ENCODE results near the gene SKIDA1. TPM values are rescaled to one million over a fixed set of nuclear protein-coding genes. Genes with fewer than 3 reads are reported as not detected.

The SKIDA1 gene
- total and polyA plus RNA-seq, 2 experiments from 2014 or later: 1.5 to 3.5 TPM

- H3K79me2 ChIP-seq (replicated peaks; ENCODE audit: insufficient read depth): peaks cover 99% of the 10 kb centered on the region
- peaks cover 26% of the 10 kb centered on the region; the same call in 1 of the 2 replicates for H3K36me3 ChIP-seq (ENCODE audit: insufficient read depth)
- H3K36me3 Mint-ChIP-seq (ENCODE audit: low read depth): peaks cover 87% of the 10 kb centered on the region
These were observed 31.0 kb upstream of the SKIDA1 start for GRCh38 chr10:21556527-21556926.

More at GRCh38 chr10:21556527-21556926, 31.0 kb upstream of the SKIDA1 start:
- Mint-ChIP-seq H3K4me1 (peaks cover 12% of the 10 kb centered on the region; the same call in 2 of the 3 replicates), H3K4me3 (no peak overlapping the region), H3K9me3 (no peaks in the 10 kb centered on the region), H3K27me3 (ENCODE audit: insufficient read depth, low read depth, poor library complexity) (peaks cover 7% of the 10 kb centered on the region), H3K27ac (peak overlapping the region; percentile 49; the same call in 1 of the 2 replicates)
- no peak overlapping the region for H2AFZ ChIP-seq
- no peak overlapping the region for H3K4me3 ChIP-seq
- H3K27ac ChIP-seq (ENCODE audit: low read depth): peak overlapping the region; percentile 78; the same call in 1 of the 2 replicates
- no peak overlapping the region for H3K4me2 ChIP-seq
- TF ChIP-seq ZNF114 (CRISPR knock-in tag; IDR thresholded peaks at IDR 0.05): no peak
- TF ChIP-seq STAT1 (IDR thresholded peaks at IDR 0.05; ENCODE audit: unreplicated experiment): no peak
- no peak for TF ChIP-seq POLR2AphosphoS5 (IDR thresholded peaks at IDR 0.05; ENCODE audit: low read depth)
- no peak for TF ChIP-seq ZNF462 (CRISPR knock-in tag; IDR thresholded peaks at IDR 0.05)
- TF ChIP-seq EZH2 (IDR thresholded peaks at IDR 0.05; ENCODE audit: low read depth, unreplicated experiment): no peak
- no peak for TF ChIP-seq JUNB (IDR thresholded peaks at IDR 0.05; ENCODE audit: unreplicated experiment)
- no peak for TF ChIP-seq ETS1 (IDR thresholded peaks at IDR 0.05)
- TF ChIP-seq CREB1 (CRISPR knock-in tag; IDR thresholded peaks at IDR 0.05; ENCODE audit: low read depth): no peak
- TF ChIP-seq, protein P1, sequence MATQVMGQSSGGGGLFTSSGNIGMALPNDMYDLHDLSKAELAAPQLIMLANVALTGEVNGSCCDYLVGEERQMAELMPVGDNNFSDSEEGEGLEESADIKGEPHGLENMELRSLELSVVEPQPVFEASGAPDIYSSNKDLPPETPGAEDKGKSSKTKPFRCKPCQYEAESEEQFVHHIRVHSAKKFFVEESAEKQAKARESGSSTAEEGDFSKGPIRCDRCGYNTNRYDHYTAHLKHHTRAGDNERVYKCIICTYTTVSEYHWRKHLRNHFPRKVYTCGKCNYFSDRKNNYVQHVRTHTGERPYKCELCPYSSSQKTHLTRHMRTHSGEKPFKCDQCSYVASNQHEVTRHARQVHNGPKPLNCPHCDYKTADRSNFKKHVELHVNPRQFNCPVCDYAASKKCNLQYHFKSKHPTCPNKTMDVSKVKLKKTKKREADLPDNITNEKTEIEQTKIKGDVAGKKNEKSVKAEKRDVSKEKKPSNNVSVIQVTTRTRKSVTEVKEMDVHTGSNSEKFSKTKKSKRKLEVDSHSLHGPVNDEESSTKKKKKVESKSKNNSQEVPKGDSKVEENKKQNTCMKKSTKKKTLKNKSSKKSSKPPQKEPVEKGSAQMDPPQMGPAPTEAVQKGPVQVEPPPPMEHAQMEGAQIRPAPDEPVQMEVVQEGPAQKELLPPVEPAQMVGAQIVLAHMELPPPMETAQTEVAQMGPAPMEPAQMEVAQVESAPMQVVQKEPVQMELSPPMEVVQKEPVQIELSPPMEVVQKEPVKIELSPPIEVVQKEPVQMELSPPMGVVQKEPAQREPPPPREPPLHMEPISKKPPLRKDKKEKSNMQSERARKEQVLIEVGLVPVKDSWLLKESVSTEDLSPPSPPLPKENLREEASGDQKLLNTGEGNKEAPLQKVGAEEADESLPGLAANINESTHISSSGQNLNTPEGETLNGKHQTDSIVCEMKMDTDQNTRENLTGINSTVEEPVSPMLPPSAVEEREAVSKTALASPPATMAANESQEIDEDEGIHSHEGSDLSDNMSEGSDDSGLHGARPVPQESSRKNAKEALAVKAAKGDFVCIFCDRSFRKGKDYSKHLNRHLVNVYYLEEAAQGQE (IDR thresholded peaks at IDR 0.05; ENCODE audit: unreplicated experiment): no peak
- no peak for TF ChIP-seq NANOG (IDR thresholded peaks at IDR 0.05; ENCODE audit: borderline replicate concordance)
- TF ChIP-seq ZNF331 (CRISPR knock-in tag; IDR thresholded peaks at IDR 0.05; ENCODE audit: low read depth): no peak
- TF ChIP-seq CTCF (conservative IDR thresholded peaks at IDR 0.05; ENCODE audit: low read depth in 2 of 2): no peak
- no peak for TF ChIP-seq EZH2phosphoT487 (IDR thresholded peaks at IDR 0.05; ENCODE audit: unreplicated experiment)
- ATAC-seq (no peak), DNase-seq (ENCODE audit: low spot score) (no peak)
- peaks cover 38% of the 10 kb centered on the region; the same call in 1 of the 2 replicates for H4K20me1 ChIP-seq (replicated peaks; ENCODE audit: insufficient read depth)
- no peaks in the 10 kb centered on the region for H3K27me3 ChIP-seq (ENCODE audit: insufficient read depth)
- 0 out of 2 replicates have a peak, but pooled peaks cover 5% of the 10 kb centered on the region for H3F3A ChIP-seq (replicated peaks; ENCODE audit: low read depth)
- peaks cover 8% of the 10 kb centered on the region; the same call in 1 of the 2 replicates for H3K4me1 ChIP-seq (ENCODE audit: insufficient read depth)
- H3K9me2 ChIP-seq (ENCODE audit: insufficient read depth): no peaks in the 10 kb centered on the region
